ENCODE data around the gene CD101.

Gene CD101

DNA sequence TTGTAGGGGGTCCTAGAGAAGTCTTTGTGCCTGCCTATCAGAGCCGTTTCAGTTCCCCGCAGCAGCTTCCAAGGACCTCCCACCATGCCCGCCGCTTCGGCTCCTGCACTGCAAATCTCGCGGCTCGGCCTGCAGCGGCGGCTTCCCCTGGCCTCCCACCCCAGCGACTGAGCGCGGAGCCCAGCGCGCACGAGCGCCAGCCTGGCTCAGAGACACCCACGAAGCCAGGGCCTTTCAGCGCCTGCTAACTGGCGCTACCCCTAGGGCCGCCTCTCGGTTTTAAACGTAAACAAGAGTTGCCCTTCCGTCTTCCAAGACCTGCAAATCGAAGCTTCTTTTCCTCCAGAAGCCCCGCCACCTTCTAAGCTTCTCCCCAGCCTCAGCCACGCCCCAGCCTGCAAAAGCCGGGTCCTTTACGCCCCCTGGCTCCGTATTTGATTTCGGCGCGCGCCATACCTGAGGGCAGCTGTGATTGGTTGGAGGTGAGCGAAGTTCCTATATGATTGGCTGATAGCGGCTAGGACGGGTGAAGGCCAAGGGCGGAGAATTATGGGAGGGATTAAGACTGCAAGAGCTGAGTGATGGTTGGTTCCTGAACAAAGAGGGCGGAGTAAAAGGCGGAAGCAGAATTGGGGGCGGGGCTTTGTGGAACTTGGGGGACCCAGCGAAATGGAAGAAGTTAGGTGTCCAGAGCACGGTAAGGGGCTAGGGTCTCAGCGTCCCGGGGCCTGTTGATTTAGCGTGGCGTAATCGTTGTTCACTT, 58.3 kb downstream of the CD101 start, which contains the start of gene TTF2:
Gene TTF2 (plus strand): TSS at position 649 of the 763 bp plus-strand sequence. CDS start 21 bp downstream, at position 670.
- no peak for DNase-seq

DNA sequence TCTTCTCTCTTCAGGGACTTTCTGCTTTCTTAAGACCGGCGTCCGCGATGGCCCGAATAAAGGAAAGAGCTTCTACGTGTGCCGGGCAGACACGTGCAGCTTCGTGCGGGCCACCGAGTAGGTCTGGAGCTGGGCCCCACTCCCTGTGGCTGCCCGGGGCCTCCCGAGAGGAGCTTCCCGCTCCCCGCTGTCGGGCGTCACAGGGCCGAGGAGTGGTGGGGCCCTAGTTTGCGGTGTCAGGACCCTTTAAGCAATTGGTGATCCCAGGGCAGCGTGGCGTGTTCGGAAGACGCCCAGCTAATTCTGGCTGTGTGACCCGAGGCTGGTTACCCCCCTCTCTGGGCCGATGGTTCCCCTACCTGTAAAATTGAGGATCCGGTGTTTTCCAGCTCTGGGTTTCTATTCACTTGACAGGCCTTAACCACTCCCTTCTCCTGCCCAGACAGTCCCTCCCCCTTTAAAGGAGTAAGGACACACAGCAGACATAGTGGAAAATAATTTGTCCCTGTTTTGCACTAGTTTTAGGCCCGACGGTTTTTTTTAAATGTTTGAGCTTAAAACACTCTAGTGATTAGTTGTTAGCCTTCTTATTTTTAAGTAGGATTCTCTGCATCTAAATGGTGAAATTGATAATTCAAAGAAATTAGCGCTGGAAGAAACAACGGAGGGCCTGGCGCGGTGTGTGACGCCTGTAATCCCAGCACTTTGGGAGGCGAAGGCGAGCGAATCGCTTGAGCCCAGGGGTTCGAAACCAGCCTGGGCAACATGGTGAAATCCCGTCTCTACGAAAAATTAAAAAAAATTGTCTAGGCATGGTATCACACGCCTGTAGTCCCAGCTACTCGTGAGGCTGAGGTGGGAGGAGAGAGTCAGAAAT, 59.1 kb downstream of the CD101 start:
- DNase-seq, result no peak

DNA sequence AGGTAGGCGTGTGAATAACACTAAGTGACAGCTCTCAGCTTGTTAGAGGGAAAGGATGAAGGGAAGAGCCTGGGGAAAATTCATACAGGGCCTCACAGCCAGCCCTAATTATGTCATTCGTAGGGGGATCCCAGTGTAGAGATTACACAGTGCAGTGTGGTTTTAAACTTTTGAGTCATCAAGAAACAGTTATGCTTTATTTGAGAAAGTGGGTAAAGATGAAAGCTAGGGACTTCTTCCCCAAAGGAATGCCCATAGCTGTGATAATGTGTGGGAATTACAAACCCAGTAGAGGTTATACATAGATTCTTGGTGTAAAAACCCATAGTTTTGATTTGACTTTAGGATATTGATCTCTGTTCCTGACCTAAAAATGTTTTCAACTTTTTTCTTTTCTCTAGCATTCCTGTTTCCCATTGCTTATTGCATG, 60.4 kb downstream of the CD101 start:
- DNase-seq, result no peak

DNA sequence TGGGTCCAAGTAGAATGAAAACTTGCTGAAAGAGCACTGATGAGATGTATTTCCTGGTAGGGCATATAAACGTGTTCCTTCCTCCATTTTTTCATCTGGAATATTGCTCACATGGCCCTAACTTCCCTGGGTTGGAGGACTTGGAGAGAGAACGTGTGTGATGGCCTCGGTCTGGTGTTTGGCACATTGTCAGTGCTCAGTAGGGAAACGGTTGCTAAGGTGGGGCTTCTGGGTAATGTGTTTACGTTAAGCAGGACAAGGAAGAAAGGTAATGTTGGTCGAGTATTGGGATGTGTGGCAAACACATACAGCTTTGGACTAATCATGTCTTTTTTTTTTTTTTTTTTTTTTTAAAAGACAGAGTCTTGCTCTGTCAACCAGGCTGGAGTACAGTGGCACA, 64.8 kb downstream of the CD101 start:
- no peak for DNase-seq

DNA sequence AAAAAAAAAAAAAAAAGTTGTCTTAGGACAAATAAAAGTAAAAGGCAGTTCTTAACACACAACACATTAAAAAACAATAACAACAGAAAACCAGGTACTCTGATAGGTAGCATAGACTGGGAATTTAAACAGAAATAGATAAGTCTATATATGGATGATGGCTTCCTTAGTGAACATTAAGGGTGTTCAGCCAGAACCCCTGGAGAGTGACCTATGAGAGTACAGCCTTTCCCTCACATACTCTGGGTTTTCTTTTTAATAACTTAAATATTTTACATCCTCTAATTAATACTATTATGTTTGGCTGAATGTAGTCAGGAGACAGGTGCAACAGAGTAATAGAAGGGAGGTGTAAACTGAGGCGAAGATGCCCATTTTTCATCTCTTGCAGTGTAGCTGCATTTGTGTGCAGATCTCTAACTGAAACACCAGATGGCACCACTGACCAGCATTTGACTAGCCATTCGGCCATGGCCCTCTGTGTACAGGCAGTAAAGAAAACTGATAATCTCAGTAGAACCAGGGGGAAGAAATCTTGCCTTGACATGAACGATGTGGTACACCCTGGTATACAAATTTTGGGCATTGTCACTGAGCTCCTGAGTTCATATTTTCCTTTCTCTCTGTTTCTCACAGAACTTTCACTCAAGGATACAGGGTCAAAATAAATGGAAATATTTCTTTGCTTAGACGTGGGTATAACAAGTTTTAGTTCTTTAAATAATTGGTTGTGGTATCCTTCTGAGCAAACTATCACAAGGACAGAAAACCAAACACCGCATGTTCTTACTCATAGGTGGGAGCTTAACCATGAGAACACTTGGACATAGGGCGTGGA, 66.2 kb downstream of the CD101 start:
- DNase-seq, result no peak

DNA sequence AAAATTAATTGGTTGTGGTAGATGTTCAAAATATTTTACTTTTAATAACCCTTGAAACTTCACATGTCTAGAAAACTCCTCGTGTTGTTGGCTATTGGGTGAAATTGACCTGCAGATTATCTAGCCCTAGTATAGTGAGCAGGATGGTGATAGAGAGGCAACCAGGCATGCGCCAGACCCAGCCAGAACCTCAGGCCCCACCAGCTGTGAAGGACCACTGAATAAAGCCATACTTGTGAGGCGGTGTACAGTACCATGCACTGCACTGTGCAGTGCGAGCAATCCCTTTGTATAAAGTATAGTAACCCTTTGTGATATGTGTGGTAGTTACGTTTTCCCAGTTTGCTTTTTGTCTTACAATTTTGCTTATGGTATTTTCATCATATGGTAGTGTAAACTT, 67.0 kb downstream of the CD101 start:
- no peak for DNase-seq

DNA sequence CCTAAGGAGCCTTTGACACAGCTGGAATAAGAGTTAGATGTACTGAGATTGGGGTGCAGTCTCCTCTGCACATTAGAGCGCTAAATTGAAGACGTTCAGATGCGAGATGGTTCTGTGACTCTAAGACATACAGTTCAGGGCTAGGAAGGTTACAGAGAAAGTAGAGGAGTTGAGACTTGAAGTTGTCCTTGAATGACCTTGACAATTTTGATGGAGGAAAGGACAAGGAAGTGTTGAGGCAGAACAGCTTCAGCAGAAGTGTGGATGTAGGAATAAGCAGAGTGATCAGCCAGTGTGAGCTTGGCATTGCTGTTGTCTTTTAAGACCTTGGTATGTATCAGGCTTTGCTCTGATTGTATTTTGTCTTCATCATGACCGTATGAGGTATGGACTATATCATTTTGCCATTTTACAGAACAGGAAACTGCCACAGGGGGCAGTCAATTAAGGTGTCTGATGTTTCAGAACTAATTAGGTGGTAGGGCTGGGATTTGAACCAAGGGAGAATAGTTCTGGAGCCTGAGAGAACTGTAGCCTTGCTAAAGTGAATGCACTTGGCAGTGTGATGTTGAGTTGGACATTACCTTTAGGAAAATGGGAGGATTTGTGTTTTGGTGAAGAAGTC, 67.8 kb downstream of the CD101 start:
- no peak for DNase-seq

DNA sequence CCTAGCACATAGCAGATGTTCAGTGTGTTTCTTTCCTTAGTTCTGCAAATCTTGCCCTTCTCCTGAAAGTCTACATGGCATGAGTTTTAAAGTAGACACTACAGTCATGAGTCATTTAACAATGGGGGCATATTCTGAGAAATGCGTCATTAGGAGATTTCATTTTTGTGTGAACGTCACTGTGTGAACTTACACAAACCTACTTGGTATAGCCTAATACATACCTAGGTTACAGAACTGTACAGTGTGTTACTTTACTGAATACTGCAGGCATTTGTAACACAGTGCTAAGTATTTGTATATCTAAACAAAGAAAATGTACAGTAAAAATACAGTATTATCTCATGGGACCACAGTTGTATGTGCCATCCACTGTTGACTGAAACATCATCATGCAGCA, 68.6 kb downstream of the CD101 start:
- DNase-seq, result no peak

DNA sequence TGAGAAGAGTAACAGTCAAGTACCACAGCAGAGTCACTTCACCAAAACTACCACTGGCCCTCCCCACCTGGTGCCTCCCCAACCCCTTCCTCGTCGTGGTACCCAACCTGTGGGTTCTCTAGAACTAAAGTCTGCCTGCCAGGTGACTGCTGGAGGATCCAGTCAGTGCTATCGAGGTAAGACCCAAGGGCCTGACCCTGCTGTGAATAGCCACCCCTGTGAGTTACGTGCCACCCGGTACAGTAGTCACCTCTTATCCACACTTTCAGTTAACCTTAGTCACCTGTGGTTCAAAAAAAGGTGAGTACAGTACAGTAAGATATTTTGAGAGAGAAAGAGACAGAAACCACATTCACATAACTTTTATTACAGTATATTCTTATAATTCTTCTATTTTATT, 75.1 kb downstream of the CD101 start:
- DNase-seq, result no peak

DNA sequence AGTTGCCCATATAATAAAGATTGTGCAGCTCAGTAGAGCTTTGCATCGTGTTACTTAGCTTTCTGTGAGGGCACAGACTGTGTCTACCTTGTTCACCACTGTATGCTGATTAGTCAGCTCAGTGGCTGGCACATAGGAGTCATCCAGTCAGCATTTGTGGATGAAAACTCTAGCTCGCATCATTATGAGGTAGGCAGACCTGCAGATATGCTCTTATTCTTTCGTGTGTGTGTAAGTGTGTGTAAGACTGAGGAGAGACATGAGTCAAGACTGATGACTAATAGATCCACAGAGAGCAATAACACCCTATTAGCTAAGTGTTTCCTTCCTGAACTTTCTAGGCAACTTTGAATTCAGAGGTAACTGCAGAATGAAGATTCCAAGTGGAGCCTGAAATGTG, 75.7 kb downstream of the CD101 start:
- no peak for DNase-seq

DNA sequence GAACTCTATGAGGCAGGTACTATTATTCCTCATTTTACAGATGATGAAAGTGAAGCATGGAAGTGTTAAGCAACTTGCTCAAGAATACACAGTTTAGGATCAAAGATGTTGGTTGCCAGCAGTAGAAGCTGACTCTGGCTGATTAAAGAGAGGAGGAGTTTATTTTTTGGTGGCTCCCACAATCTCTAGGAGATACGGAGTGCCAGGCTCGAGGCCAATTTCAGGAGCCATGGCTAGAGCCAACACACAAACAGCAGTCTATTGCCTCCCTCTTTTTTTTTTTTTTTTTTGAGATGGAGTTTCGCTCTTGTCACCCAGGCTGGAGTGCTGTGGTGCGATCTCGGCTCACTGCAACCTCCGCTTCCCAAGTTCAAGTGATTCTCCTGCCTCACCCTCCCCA, 78.2 kb downstream of the CD101 start:
- no peak for DNase-seq

DNA sequence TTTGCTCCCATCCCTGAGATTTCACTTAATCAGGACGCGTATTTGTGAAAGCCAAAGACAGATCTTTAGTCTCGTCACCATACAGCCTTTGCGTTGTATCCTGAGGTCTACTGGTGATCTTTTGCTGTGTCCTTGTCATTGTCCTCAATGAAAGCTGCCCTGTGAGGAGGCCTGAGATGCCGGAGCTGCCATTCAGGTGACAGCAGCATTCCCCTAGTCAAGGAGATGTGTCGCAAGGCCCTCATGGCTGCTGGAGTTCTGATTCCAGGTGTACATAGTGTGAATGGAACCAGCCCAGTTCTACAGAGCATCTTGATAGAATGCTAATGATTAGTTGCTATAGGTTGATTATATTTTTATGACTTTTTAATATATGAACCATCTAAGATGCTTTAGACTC, 82.7 kb downstream of the CD101 start:
- no peak for DNase-seq
